Endothelial cell of umbilical vein (primary cell): ENCODE results near the gene AKAP8L. TPM values are rescaled to one million over a fixed set of nuclear protein-coding genes. Genes with fewer than 3 reads are reported as not detected.

Source experiments
- BruUV-seq: library from RNA; stranded (reverse); fragments of 400-500 nt; replicated peaks from 2 replicates; lab custom pipeline; 2021; lab: Mats Ljungman, UMichigan
- CTCF ChIA-PET: fragments of 300-600, 350-600 bp; sonication (Branson Sonifier 250); formaldehyde crosslinking; loops from one replicate; lab custom pipeline; 2021; ENCODE audit warnings: antibody characterized with exemption, inconsistent platforms; lab: Charles Lee
- POLR2A ChIA-PET: fragments of 300-600, 350-600 bp; sonication (Branson Sonifier 250); formaldehyde crosslinking; loops from one replicate; lab custom pipeline; 2021; ENCODE audit warnings: antibody characterized with exemption, inconsistent platforms; lab: Charles Lee
- DNase-seq: peaks from one replicate; pipeline ENCODE4 v3.0.0-alpha.2; 2011; ENCODE audit warnings: low read depth, low spot score
- FAIRE-seq: peaks from 2 replicates; lab custom pipeline; 2011; peaks lifted over from hg19 to GRCh38; lab: Jason Lieb, UNC
- H2AFZ ChIP-seq: 2 replicates; pipeline ENCODE4 v1.6.0; 2012; ENCODE audit warnings: low read depth, low read length, control low read depth, inconsistent platforms
- H3K27ac ChIP-seq: 2 replicates; pipeline ENCODE4 v1.5.1; 2011; ENCODE audit warnings: low read depth, mild to moderate bottlenecking, control low read depth, low read length, moderate library complexity; ENCODE audit not compliant: insufficient read depth
- H3K27me3 ChIP-seq, 2 experiments: 2 replicates each; pipeline versions ENCODE4 v1.6.0 to v1.6.1; 2011; ENCODE audit warnings: low read length in 2 of 2, mixed read lengths in 1 of 2; ENCODE audit not compliant: control insufficient read depth in 2 of 2, insufficient read depth in 2 of 2
- H3K36me3 ChIP-seq, 2 experiments: 2 replicates in 1 of 2; 3 replicates in 1 of 2; pipeline ENCODE4 v1.5.1; 2011; ENCODE audit warnings: low read length in 2 of 2, mild to moderate bottlenecking in 1 of 2, moderate library complexity in 1 of 2; ENCODE audit not compliant: control insufficient read depth in 2 of 2, insufficient read depth in 2 of 2; ENCODE audit errors: extremely low read depth in 1 of 2
- H3K4me1 ChIP-seq: 3 replicates; pipeline ENCODE4 v1.5.1; 2011; ENCODE audit warnings: mild to moderate bottlenecking, low read length; ENCODE audit not compliant: control insufficient read depth, insufficient read depth; ENCODE audit errors: extremely low read depth
- H3K4me2 ChIP-seq: 2 replicates; pipeline ENCODE4 v1.6.1; 2011; ENCODE audit warnings: low read length, control low read depth, mixed read lengths; ENCODE audit not compliant: insufficient read depth
- H3K4me3 ChIP-seq, 3 experiments: fragments of 200-600 bp in 1 of 3; sonication (generic), shearing (Covaris generic) in 1 of 3; replicated peaks in 1 of 3; 2 replicates each; pipeline ENCODE4 v1.5.1; 2011 to 2016; ENCODE audit warnings: control low read depth in 3 of 3, low read length in 3 of 3, mild to moderate bottlenecking in 2 of 3, inconsistent platforms in 1 of 3, low read depth in 1 of 3, moderate library complexity in 1 of 3; ENCODE audit not compliant: insufficient read depth in 1 of 3
- H3K79me2 ChIP-seq: 2 replicates; pipeline ENCODE4 v1.6.0; 2012; ENCODE audit warnings: low read length, inconsistent platforms; ENCODE audit not compliant: control insufficient read depth, insufficient read depth
- H3K9ac ChIP-seq: replicated peaks from 2 replicates; pipeline ENCODE3; 2011; ENCODE audit warnings: low read length, control low read depth; ENCODE audit not compliant: insufficient read depth; ENCODE audit errors: extremely low read depth
- H3K9me1 ChIP-seq: replicated peaks from 3 replicates; pipeline ENCODE4 v1.6.0; 2011; ENCODE audit warnings: mild to moderate bottlenecking, low read length; ENCODE audit not compliant: control insufficient read depth, insufficient read depth; ENCODE audit errors: extremely low read depth
- H3K9me3 ChIP-seq: replicated peaks from 2 replicates; pipeline ENCODE4 v1.5.1; 2012; ENCODE audit warnings: low read length, inconsistent platforms; ENCODE audit not compliant: control insufficient read depth, insufficient read depth
- H4K20me1 ChIP-seq: replicated peaks from 2 replicates; pipeline ENCODE3; 2011; ENCODE audit warnings: mild to moderate bottlenecking, low read length; ENCODE audit not compliant: control insufficient read depth, insufficient read depth; ENCODE audit errors: extremely low read depth
- CTCF ChIP-seq, 2 donors: IDR thresholded peaks; 1 replicate in 1 of 2; 2 replicates in 1 of 2; pipeline ENCODE4 v1.5.1; 2011; ENCODE audit warnings: low read length in 2 of 2, mild to moderate bottlenecking in 2 of 2, moderate library complexity in 2 of 2, control low read depth in 1 of 2, inconsistent platforms in 1 of 2, low read depth in 1 of 2; ENCODE audit not compliant: insufficient read depth in 1 of 2; ENCODE audit errors: extremely low read depth in 1 of 2
- EZH2 ChIP-seq: IDR thresholded peaks from 2 replicates; pipeline ENCODE4 v1.6.1; 2012; ENCODE audit warnings: borderline replicate concordance, low read depth, mild to moderate bottlenecking, moderate library complexity, low read length, inconsistent platforms; ENCODE audit not compliant: severe bottlenecking
- FOS ChIP-seq: IDR thresholded peaks from 2 replicates; pipeline ENCODE4 v1.6.1; 2011; ENCODE audit warnings: mild to moderate bottlenecking, low read length, moderate library complexity, borderline replicate concordance; ENCODE audit not compliant: insufficient read depth
- GATA2 ChIP-seq: IDR thresholded peaks from 2 replicates; pipeline ENCODE4 v1.7.0; 2011; ENCODE audit warnings: low read depth, mild to moderate bottlenecking, moderate library complexity, mixed read lengths, low read length; ENCODE audit not compliant: insufficient read length, insufficient read depth
- JUN ChIP-seq: IDR thresholded peaks from 2 replicates; pipeline ENCODE4 v1.6.1; 2011; ENCODE audit warnings: borderline replicate concordance, low read depth; ENCODE audit not compliant: insufficient read length, insufficient read depth
- MAX ChIP-seq: IDR thresholded peaks from 2 replicates; pipeline ENCODE4 v1.6.1; 2011; ENCODE audit not compliant: insufficient read depth, insufficient read length
- MYC ChIP-seq: IDR thresholded peaks from one replicate; pipeline ENCODE4 v1.6.1; 2011; ENCODE audit warnings: mild to moderate bottlenecking, low read depth, low read length
- POLR2A ChIP-seq: IDR thresholded peaks from 2 replicates; pipeline ENCODE4 v1.6.1; 2012; ENCODE audit warnings: low read depth, mild to moderate bottlenecking, control low read depth, low read length
- POLR2AphosphoS5 ChIP-seq: IDR thresholded peaks from 2 replicates; pipeline ENCODE4 v1.6.1; 2012; ENCODE audit warnings: low read depth, mild to moderate bottlenecking, control low read depth, low read length, moderate library complexity; ENCODE audit not compliant: insufficient read depth
- dilution Hi-C: fragments of 300-500 bp; cut with MboI; formaldehyde crosslinking; loops from one replicate; pipeline ENCODE4 v1.15.0; 2019; ENCODE audit warnings: low sequenced_read_pairs; ENCODE audit not compliant: extremely low pct_ligation_motif_present
- intact Hi-C: fragments of 100-400 bp; cut with micrococcal nuclease; formaldehyde crosslinking; loops from one replicate; pipeline ENCODE4 v1.10.0; 2022
- polyA plus RNA-seq, 4 experiments: library from polyadenylated mRNA; depleted of rRNA in 3 of 4; stranded (reverse) in 3 of 4; unstranded in 1 of 4; fragments of >200 nt; gene quantifications; 2 replicates each; pipeline versions ENCODE4 v1.2.1 to v1.2.3, GENCODE V29; 2011 to 2012; ENCODE audit warnings: missing spikeins in 1 of 4
- total RNA-seq: library from RNA; stranded (reverse); gene quantifications from 2 replicates; pipeline ENCODE4 v1.2.3, GENCODE V29; 2021

The AKAP8L gene
- total and polyA plus RNA-seq, 2 donors (not counting 3 experiments of a cell fraction or from before 2014, with no cell fraction given): 63.9 to 99.6 TPM

GRCh38 chr19:15368051-15368632, 50.6 kb downstream of the AKAP8L start:
- dilution Hi-C loops (no loop called here), intact Hi-C loops (no loop called here)
- TF ChIP-seq CTCF (IDR thresholded peaks at IDR 0.05; ENCODE audit: extremely low read depth in 1 of 2, insufficient read depth in 1 of 2, low read depth in 1 of 2, low read length in 2 of 2): no peak
- TF ChIP-seq MYC: no peak
- no peak for TF ChIP-seq EZH2
- TF ChIP-seq POLR2AphosphoS5: no peak
- no peak for TF ChIP-seq POLR2A
- no peak for TF ChIP-seq MAX
- TF ChIP-seq JUN: no peak
- no peak for TF ChIP-seq GATA2
- TF ChIP-seq FOS: no peak
- Histone ChIP-seq H2AFZ (no peak overlapping the region), H3K4me3 (no peak overlapping the region), H3K4me2 (no peak overlapping the region), H3K36me3 (peaks cover 35 to 46% of the 10 kb centered on the region in 2 experiments), H3K9me3 (no peaks in the 10 kb centered on the region), H3K27me3 (no peaks in the 10 kb centered on the region), H3K27ac (no peak overlapping the region), H3K79me2 (peaks cover 5% of the 10 kb centered on the region), H3K9ac (no peak overlapping the region), H4K20me1 (no peaks in the 10 kb centered on the region), H3K4me1 (no peaks in the 10 kb centered on the region), H3K9me1 (no peaks in the 10 kb centered on the region)
- no peak for FAIRE-seq
- CTCF ChIA-PET: interaction anchor here (1.2 kb wide), 1 partner anchor 9 kb away, joined by 3 read pairs; no protein-coding TSS in a partner anchor
- no peak for DNase-seq
- BruUV-seq: no TSS peak
- POLR2A ChIA-PET: no interaction called here
